Prostate gland (tissue), 2 donors: ENCODE measurements around the gene PIGN.

Source experiments
- CTCF ChIP-seq, 4 experiments: fragments of 200-600 bp in 2 of 4; fragments of 450-650 bp in 2 of 4; sonication (generic) in 2 of 4; IDR thresholded peaks; 1 replicate in 3 of 4; 2 replicates in 1 of 4; pipeline ENCODE4 v1.5.1; 2016 to 2019; ENCODE audit warnings: antibody characterized with exemption in 4 of 4, mild to moderate bottlenecking in 2 of 4, moderate library complexity in 2 of 4
- POLR2A ChIP-seq: fragments of 450-650 bp; IDR thresholded peaks from one replicate; pipeline ENCODE4 v1.6.1; 2016; ENCODE audit warnings: antibody characterized with exemption, mild to moderate bottlenecking

GRCh38 chr18:62088156-62088555, 98.7 kb downstream of the PIGN start:
- no peak for TF ChIP-seq CTCF (IDR thresholded peaks at IDR 0.05)
- no peak for TF ChIP-seq POLR2A
